MM.1S (cell line): ENCODE data around the gene SLC44A1.
A peak's percentile ranks its signal among the peaks of the same experiment; 100 is the strongest.

Experiments used
- DNase-seq: peaks from one replicate; pipeline ENCODE4 v3.0.0-alpha.2; 2015
- H2AFZ ChIP-seq: fragments of 300-600 bp; sonication (generic); 2 replicates; pipeline ENCODE4 v1.6.0; 2016; ENCODE audit warnings: antibody characterized with exemption, low read length
- H3F3A ChIP-seq: fragments of 300-600 bp; sonication (generic); 2 replicates; pipeline ENCODE4 v1.6.1; 2016; ENCODE audit warnings: mild to moderate bottlenecking, antibody characterized with exemption, low read length, moderate library complexity, mixed read lengths; ENCODE audit not compliant: insufficient read depth
- H3K27ac ChIP-seq: fragments of 300-600 bp; sonication (generic); 2 replicates; pipeline ENCODE4 v1.5.1; 2016; ENCODE audit warnings: mild to moderate bottlenecking, low read length
- H3K27me3 ChIP-seq: fragments of 300-600 bp; sonication (generic); replicated peaks from 2 replicates; pipeline ENCODE4 v1.6.0; 2016; ENCODE audit warnings: low read length; ENCODE audit not compliant: insufficient read depth
- H3K36me3 ChIP-seq: fragments of 300-600 bp; sonication (generic); replicated peaks from 2 replicates; pipeline ENCODE4 v1.6.1; 2016; ENCODE audit warnings: mild to moderate bottlenecking, low read length, mixed read lengths; ENCODE audit not compliant: insufficient read depth
- H3K4me1 ChIP-seq: fragments of 300-600 bp; sonication (generic); 2 replicates; pipeline ENCODE4 v1.6.1; 2016; ENCODE audit warnings: low read length, mixed read lengths
- H3K4me2 ChIP-seq: fragments of 300-600 bp; sonication (generic); 2 replicates; pipeline ENCODE4 v1.6.0; 2016; ENCODE audit warnings: low read depth, low read length
- H3K4me3 ChIP-seq: fragments of 300-600 bp; sonication (generic); 2 replicates; pipeline ENCODE4 v1.5.1; 2016; ENCODE audit warnings: low read length, mixed read lengths
- H3K79me2 ChIP-seq: fragments of 300-600 bp; sonication (generic); 2 replicates; pipeline ENCODE4 v1.6.1; 2016; ENCODE audit warnings: mixed run types, low read length, mixed read lengths
- H3K9ac ChIP-seq: fragments of 300-600 bp; sonication (generic); 2 replicates; pipeline ENCODE4 v1.6.1; 2016; ENCODE audit warnings: low read length, mixed read lengths
- H3K9me2 ChIP-seq: fragments of 300-600 bp; sonication (generic); replicated peaks from 2 replicates; pipeline ENCODE4 v1.6.1; 2016; ENCODE audit warnings: mild to moderate bottlenecking, low read length, mixed read lengths; ENCODE audit not compliant: insufficient read depth
- H3K9me3 ChIP-seq: fragments of 300-600 bp; sonication (generic); replicated peaks from 2 replicates; pipeline ENCODE4 v1.6.1; 2016; ENCODE audit warnings: mild to moderate bottlenecking, low read length, mixed read lengths; ENCODE audit not compliant: insufficient read depth
- H4K20me1 ChIP-seq: fragments of 300-600 bp; sonication (generic); 2 replicates; pipeline ENCODE4 v1.6.1; 2016; ENCODE audit warnings: mild to moderate bottlenecking, low read length, moderate library complexity, mixed read lengths; ENCODE audit not compliant: insufficient read depth
- CTCF ChIP-seq: fragments of 300-600 bp; sonication (generic); IDR thresholded peaks from 2 replicates; pipeline ENCODE4 v1.5.1; 2016; ENCODE audit warnings: antibody characterized with exemption, low read length, mixed read lengths
- EZH2 ChIP-seq: fragments of 300-600 bp; sonication (generic); optimal IDR thresholded peaks from 2 replicates; pipeline ENCODE3; 2017; ENCODE audit warnings: low read depth, mild to moderate bottlenecking, antibody characterized with exemption, low read length, mixed read lengths
- EZH2phosphoT487 ChIP-seq: fragments of 300-600 bp; sonication (generic); IDR thresholded peaks from 2 replicates; pipeline ENCODE4 v1.6.1; 2018; ENCODE audit warnings: antibody characterized with exemption, low read length

SLC44A1 gene

GRCh38 chr9:105447814-105448812 lies 203.7 kb downstream of the SLC44A1 start, which contains the start of gene FSD1L:
FSD1L (plus strand) TSS chr9:105448034; CDS start chr9:105448221, 187 bp downstream.
- H3K27me3 ChIP-seq: no peaks in the 10 kb centered on the region
- DNase-seq: peak; percentile 87
- H3K27ac ChIP-seq: no peak within 1 kb of the TSS
- H3K36me3 ChIP-seq: no peaks in the 10 kb centered on the region
- no peaks in the 10 kb centered on the region for H3F3A ChIP-seq
- H3K4me1 ChIP-seq: no peaks in the 10 kb centered on the region
- peak within 1 kb of the TSS; percentile 94 for H3K4me2 ChIP-seq
- no peaks in the 10 kb centered on the region for H3K9me2 ChIP-seq
- no peaks in the 10 kb centered on the region for H3K9me3 ChIP-seq
- peak within 1 kb of the TSS; percentile 51 for H3K9ac ChIP-seq
- TF ChIP-seq CTCF (peak; percentile 44), EZH2phosphoT487 (no peak)
- peak within 1 kb of the TSS; percentile 99 for H2AFZ ChIP-seq
- no peaks in the 10 kb centered on the region for H4K20me1 ChIP-seq
- peak within 1 kb of the TSS; percentile 84 for H3K4me3 ChIP-seq
- H3K79me2 ChIP-seq: no peaks in the 10 kb centered on the region

- Histone ChIP-seq H3K4me1 (no peaks in the 10 kb centered on the region), H3K27ac (no peak overlapping the region), H2AFZ (no peak overlapping the region), H3K79me2 (no peaks in the 10 kb centered on the region), H3K36me3 (no peaks in the 10 kb centered on the region), H3K9me3 (no peaks in the 10 kb centered on the region), H3K4me3 (no peak overlapping the region), H3K4me2 (peak overlapping the region; percentile 94; the same call in 1 of the 2 replicates), H3K9ac (no peak overlapping the region), H4K20me1 (no peaks in the 10 kb centered on the region), H3F3A (no peaks in the 10 kb centered on the region), H3K27me3 (no peaks in the 10 kb centered on the region), H3K9me2 (no peaks in the 10 kb centered on the region)
- DNase-seq: no peak
- TF ChIP-seq EZH2phosphoT487 (no peak), EZH2 (no peak), CTCF (no peak)
Observed at GRCh38 chr9:105449081-105449480, 204.6 kb downstream of the SLC44A1 start.

GRCh38 chr9:105452185-105452584 lies 207.7 kb downstream of the SLC44A1 start:
- H3F3A ChIP-seq: no peaks in the 10 kb centered on the region
- TF ChIP-seq EZH2phosphoT487 (no peak), EZH2 (no peak), CTCF (no peak)
- H3K4me3 ChIP-seq: no peak overlapping the region
- no peaks in the 10 kb centered on the region for H4K20me1 ChIP-seq
- no peaks in the 10 kb centered on the region for H3K4me1 ChIP-seq
- no peaks in the 10 kb centered on the region for H3K9me2 ChIP-seq
- H3K27ac ChIP-seq: no peak overlapping the region
- H3K27me3 ChIP-seq: no peaks in the 10 kb centered on the region
- H3K36me3 ChIP-seq: no peaks in the 10 kb centered on the region
- DNase-seq: no peak
- H3K9ac ChIP-seq: no peak overlapping the region
- H3K79me2 ChIP-seq: no peaks in the 10 kb centered on the region
- no peaks in the 10 kb centered on the region for H3K9me3 ChIP-seq
- no peak overlapping the region for H3K4me2 ChIP-seq
- H2AFZ ChIP-seq: no peak overlapping the region
